ENCODE data around the gene NXT1. TPM values are rescaled to one million over a fixed set of nuclear protein-coding genes. Genes with fewer than 3 reads are reported as not detected.
"Not testable (repeated sequence)": the region's sequence is repeated elsewhere in the genome, so short reads cannot be mapped to it uniquely, and the experiment has no call there.

Gene NXT1
- total and polyA plus RNA-seq, 2 of the 4 experiments (the other 2 are of a cell fraction) = 23.6 to 25.5 TPM

GRCh38 chr20:23307393-23307792 lies 43.2 kb upstream of the NXT1 start:
- H3K27me3 ChIP-seq (ENCODE audit: control insufficient read depth, insufficient read depth, low read length); H4K91ac ChIP-seq (ENCODE audit: insufficient read depth, low read depth, low read length); H3K4me1 ChIP-seq (ENCODE audit: control insufficient read depth, insufficient read depth, low read length); H3K79me1 ChIP-seq (ENCODE audit: low read depth in 1 of 2, low read length in 2 of 2); H3K23ac ChIP-seq (ENCODE audit: low read depth, low read length); H4K5ac ChIP-seq (ENCODE audit: low read depth, low read length); H2AK5ac ChIP-seq (ENCODE audit: low read depth, low read length); H3K36me3 ChIP-seq (ENCODE audit: control insufficient read depth, insufficient read depth, low read length); DNase-seq; intact Hi-C loops (cut with micrococcal nuclease); H4K20me1 ChIP-seq (ENCODE audit: insufficient read depth, low read length); H2BK120ac ChIP-seq (ENCODE audit: low read depth, low read length); ATAC-seq (ENCODE audit: low read depth); H3K4ac ChIP-seq (ENCODE audit: low read depth, low read length); H3K9ac ChIP-seq (ENCODE audit: low read depth, low read length); H3K18ac ChIP-seq (ENCODE audit: low read depth, low read length); H2BK15ac ChIP-seq (ENCODE audit: low read depth, low read length); H2BK5ac ChIP-seq (ENCODE audit: low read depth, low read length, poor library complexity, severe bottlenecking); in situ Hi-C loops (cut with MboI; ENCODE audit: low sequenced_read_pairs); H2BK20ac ChIP-seq (ENCODE audit: low read depth, low read length); BruUV-seq (replicated peaks); H3K4me3 ChIP-seq (ENCODE audit: insufficient read depth, low read depth, low read length); H4K8ac ChIP-seq (ENCODE audit: low read depth in 2 of 2, low read length in 2 of 2); H3K9me1 ChIP-seq (ENCODE audit: insufficient read depth, low read length); dilution Hi-C loops (cut with HindIII; ENCODE audit: low sequenced_read_pairs, unreplicated experiment); CTCF ChIA-PET; H3K14ac ChIP-seq (replicated peaks; ENCODE audit: low read depth, low read length); H3K4me2 ChIP-seq (ENCODE audit: low read depth, low read length); H3K56ac ChIP-seq (ENCODE audit: extremely low read depth, insufficient read depth, low read length); H3K9me3 ChIP-seq (ENCODE audit: control insufficient read depth, insufficient read depth, low read length); H2AK9ac ChIP-seq (replicated peaks; ENCODE audit: low read depth, low read length, poor library complexity); H2AFZ ChIP-seq (replicated peaks; ENCODE audit: low read length, poor library complexity); H3K27ac ChIP-seq (ENCODE audit: insufficient read depth, low read length): not testable (repeated sequence)
- whole genome bisulfite sequencing, 2 experiments (ENCODE audit: extremely low coverage in 2 of 2, insufficient read length in 1 of 2) = no CpG with 5 or more reads among the region's 4 CpGs
- POLR2A ChIA-PET (ENCODE audit: unreplicated experiment) = interaction anchor here (0.5 kb wide), 1 partner anchor 15 kb away, joined by 3 read pairs; no protein-coding TSS in a partner anchor

Measured in IMR-90 (cell line).